Mucosa of rectum (tissue), 2 donors: ENCODE measurements around the gene CD274.

ENCODE experiments used
- H3K27ac ChIP-seq, 2 donors: one replicate each; pipeline ENCODE4 v1.7.0; 2013; ENCODE audit warnings: inconsistent platforms in 2 of 2, low read depth in 2 of 2, low read length in 2 of 2
- H3K27me3 ChIP-seq, 2 donors: one replicate each; pipeline ENCODE4 v1.7.0; 2013; ENCODE audit warnings: low read length in 2 of 2; ENCODE audit not compliant: control insufficient read depth in 2 of 2, insufficient read depth in 2 of 2
- H3K36me3 ChIP-seq, 2 donors: one replicate each; pipeline ENCODE4 v1.7.0; 2013; ENCODE audit warnings: low read length in 2 of 2; ENCODE audit not compliant: control insufficient read depth in 2 of 2, insufficient read depth in 2 of 2
- H3K4me1 ChIP-seq, 2 donors: one replicate each; pipeline ENCODE4 v1.7.0; 2013; ENCODE audit warnings: low read length in 2 of 2, mild to moderate bottlenecking in 1 of 2; ENCODE audit not compliant: control insufficient read depth in 2 of 2, insufficient read depth in 2 of 2
- H3K4me3 ChIP-seq, 2 donors: one replicate each; pipeline ENCODE4 v1.7.0; 2013; ENCODE audit warnings: low read length in 2 of 2
- H3K9ac ChIP-seq, 2 donors: one replicate each; pipeline ENCODE4 v1.7.0; 2013; ENCODE audit warnings: low read length in 2 of 2, low read depth in 1 of 2, mild to moderate bottlenecking in 1 of 2
- H3K9me3 ChIP-seq, 2 donors: one replicate each; pipeline ENCODE4 v1.7.0; 2013; ENCODE audit warnings: low read length in 2 of 2; ENCODE audit not compliant: control insufficient read depth in 2 of 2
- donor health status: healthy.
- donor health status: Normal muscosa, but diverticular disease.

The CD274 gene

DNA sequence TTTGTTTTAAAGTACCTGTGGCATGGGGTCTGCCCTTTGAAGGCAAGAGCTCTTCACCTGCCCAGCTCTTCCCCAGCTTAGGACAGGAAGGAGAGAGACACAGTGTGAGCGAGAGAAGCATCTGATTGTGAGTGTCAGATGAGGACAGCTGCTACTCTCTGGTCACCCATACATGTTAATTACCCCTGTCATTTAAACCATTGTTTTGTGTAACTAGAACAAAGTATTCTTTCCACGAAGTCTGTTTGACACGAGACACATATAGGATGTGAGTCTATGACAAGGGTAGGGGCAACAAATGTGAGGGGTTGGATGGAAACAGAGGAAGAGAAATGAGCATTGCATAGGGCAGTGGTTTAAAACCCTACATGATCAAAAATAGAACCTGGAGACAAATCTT, 3.0 kb upstream of the CD274 start:
- Histone ChIP-seq H3K27ac (no peak overlapping the region), H3K27me3 (no peaks in the 10 kb centered on the region), H3K36me3 (no peaks in the 10 kb centered on the region), H3K4me3 (no peak overlapping the region), H3K9me3 (no peaks in the 10 kb centered on the region), H3K9ac (no peak overlapping the region), H3K4me1 (peaks cover 3 to 10% of the 10 kb centered on the region in 2 donors)

DNA sequence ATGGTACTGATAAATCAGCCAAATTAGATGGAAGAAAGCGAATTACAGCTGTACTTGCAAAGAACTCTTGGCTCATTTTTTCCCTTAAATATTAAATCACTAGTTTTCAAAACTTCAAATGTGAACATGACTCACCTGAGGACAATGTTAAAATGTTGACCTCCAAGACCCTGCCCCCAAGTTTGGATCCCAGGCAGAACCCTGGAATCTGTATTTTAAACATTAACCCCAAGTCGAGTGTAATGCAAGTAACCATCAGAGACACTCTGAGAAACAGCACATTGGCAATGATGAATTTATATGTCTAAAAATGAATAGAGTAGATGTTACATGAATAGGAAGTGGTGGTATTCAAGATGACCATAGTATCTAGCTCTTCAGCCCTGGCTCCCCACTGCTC, 2.3 kb upstream of the CD274 start:
- H3K27ac ChIP-seq = no peak overlapping the region
- peaks cover 3 to 10% of the 10 kb centered on the region in 2 donors for H3K4me1 ChIP-seq
- no peak overlapping the region for H3K4me3 ChIP-seq
- no peaks in the 10 kb centered on the region for H3K9me3 ChIP-seq
- no peak overlapping the region for H3K9ac ChIP-seq
- no peaks in the 10 kb centered on the region for H3K36me3 ChIP-seq
- no peaks in the 10 kb centered on the region for H3K27me3 ChIP-seq

DNA sequence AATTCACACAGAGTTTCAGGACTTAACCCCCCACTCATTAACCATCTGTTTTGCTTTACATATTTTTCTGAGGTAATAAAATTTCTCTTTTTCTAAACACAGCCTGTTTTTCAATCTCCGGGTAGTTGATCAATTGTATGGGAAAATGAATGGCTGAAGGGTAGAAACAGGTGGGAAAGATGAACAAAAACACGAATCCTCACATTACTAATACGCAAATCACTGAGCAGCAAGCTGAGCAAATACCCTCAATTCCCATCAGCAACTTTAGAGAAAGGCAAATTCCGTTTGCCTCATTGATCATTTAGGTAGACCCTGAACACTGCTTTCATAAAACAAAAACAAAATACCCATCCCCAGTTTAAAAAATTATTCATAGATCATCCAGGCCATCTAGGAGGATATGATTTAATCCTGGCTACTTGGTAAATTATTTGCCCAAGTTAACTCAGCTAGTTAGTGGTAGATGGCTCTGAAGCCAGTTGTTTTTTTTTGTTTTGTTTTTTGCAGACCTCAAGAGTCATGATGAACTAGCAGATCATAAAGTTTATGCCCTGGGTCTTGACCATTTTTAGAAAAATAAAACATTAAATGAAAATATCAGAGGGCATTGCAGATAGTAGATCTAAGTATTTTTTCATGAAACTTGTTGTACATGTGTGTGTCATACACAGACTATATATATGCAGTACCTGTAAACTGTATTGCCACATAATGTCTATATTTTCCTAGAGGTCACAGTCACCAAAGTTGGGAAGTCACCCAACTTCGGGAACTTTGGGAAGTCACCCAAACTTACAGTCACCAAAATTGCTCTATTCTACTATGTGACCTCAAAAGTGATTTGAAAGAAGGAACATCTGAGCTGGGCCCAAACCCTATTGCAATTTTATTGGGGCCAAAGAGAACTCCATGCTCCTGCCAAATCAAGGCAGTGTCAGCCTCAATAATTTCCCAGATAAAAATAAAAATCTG, 1.6 kb upstream of the CD274 start:
- Histone ChIP-seq H3K9me3 (no peaks in the 10 kb centered on the region), H3K4me3 (no peak overlapping the region), H3K36me3 (no peaks in the 10 kb centered on the region), H3K27me3 (no peaks in the 10 kb centered on the region), H3K4me1 (peaks cover 3 to 10% of the 10 kb centered on the region in 2 donors), H3K27ac (peak overlapping the region in 1 of 2 donors; percentile 91), H3K9ac (no peak overlapping the region)

DNA sequence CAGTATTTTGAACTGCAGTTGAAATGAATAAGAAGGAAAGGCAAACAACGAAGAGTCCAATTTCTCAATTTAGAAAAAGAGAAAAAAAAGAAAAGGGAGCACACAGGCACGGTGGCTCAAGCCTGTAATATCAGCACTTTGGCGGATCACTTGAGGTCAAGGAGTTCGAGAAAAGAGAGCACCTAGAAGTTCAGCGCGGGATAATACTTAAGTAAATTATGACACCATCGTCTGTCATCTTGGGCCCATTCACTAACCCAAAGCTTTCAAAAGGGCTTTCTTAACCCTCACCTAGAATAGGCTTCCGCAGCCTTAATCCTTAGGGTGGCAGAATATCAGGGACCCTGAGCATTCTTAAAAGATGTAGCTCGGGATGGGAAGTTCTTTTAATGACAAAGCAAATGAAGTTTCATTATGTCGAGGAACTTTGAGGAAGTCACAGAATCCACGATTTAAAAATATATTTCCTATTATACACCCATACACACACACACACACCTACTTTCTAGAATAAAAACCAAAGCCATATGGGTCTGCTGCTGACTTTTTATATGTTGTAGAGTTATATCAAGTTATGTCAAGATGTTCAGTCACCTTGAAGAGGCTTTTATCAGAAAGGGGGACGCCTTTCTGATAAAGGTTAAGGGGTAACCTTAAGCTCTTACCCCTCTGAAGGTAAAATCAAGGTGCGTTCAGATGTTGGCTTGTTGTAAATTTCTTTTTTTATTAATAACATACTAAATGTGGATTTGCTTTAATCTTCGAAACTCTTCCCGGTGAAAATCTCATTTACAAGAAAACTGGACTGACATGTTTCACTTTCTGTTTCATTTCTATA, 602 bp upstream of the CD274 start:
- Histone ChIP-seq H3K4me1 (peaks cover 3 to 10% of the 10 kb centered on the region in 2 donors), H3K27me3 (no peaks in the 10 kb centered on the region), H3K36me3 (no peaks in the 10 kb centered on the region), H3K9me3 (no peaks in the 10 kb centered on the region), H3K9ac (peak overlapping the region; percentile 81 to 82), H3K4me3 (peak overlapping the region; percentile 74 to 90), H3K27ac (peak overlapping the region; percentile 86 to 91)

DNA sequence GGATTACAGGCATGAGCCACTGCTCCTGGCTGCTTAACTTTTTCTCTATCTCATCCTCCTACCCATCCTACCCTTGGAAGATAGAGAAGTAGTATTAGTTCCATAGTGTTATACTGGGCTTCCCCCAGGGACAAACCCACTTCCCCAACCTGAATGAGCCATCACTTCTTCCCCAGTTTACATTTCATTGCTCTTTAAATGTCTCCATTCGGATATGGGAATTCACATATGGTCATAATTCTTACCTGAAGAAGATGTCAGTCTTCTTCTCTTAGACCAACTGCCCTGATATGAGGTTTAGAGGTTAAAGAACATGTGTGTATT, 1.9 kb downstream of the CD274 start:
- Histone ChIP-seq H3K4me1 (peaks cover 3 to 10% of the 10 kb centered on the region in 2 donors), H3K27ac (no peak overlapping the region), H3K36me3 (no peaks in the 10 kb centered on the region), H3K4me3 (no peak overlapping the region), H3K9ac (no peak overlapping the region), H3K9me3 (no peaks in the 10 kb centered on the region), H3K27me3 (no peaks in the 10 kb centered on the region)

DNA sequence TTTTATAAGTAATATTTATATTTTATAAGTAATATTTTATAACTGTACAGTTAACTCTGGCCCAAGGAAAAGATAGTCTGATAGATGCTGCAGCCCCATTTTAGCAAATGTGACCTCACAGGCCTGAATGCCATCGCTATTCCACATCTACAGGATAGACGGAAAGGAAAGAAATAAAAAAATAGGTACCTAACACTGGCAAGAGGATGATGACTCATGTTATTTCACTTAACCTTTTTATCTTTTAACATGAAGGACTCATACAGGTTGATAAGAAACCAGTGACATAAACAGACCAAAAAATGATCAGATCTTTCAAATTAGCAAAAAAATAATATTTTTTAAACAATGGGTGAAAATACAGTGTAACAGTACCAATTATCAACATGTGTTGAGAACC, 2.7 kb downstream of the CD274 start:
- H3K27me3 ChIP-seq = no peaks in the 10 kb centered on the region
- H3K9me3 ChIP-seq = no peaks in the 10 kb centered on the region
- H3K4me3 ChIP-seq = no peak overlapping the region
- peaks cover 3 to 10% of the 10 kb centered on the region in 2 donors for H3K4me1 ChIP-seq
- no peak overlapping the region for H3K9ac ChIP-seq
- no peak overlapping the region for H3K27ac ChIP-seq
- H3K36me3 ChIP-seq = no peaks in the 10 kb centered on the region

DNA sequence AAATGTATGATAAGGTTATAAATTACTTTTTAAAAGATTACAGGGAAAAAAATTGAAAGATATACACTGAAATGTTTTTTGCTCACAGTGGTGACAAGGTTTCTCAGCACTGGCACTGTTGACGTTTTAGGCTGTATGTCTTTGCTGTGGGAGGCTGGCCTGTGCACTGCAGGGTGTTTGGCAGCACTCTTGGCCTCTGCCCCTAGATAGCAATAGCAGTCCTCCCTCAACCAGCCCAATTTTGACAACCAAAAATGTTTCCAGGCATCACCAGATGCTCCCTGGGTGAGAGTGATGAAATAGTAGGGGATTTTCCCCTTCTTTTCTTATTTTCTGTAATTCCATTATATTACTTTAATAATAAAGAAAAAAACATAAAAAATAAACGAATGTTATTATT, 3.3 kb downstream of the CD274 start:
- H3K9ac ChIP-seq = no peak overlapping the region
- no peaks in the 10 kb centered on the region for H3K27me3 ChIP-seq
- H3K4me3 ChIP-seq = no peak overlapping the region
- H3K4me1 ChIP-seq = peaks cover 3 to 10% of the 10 kb centered on the region in 2 donors
- no peak overlapping the region for H3K27ac ChIP-seq
- H3K9me3 ChIP-seq = no peaks in the 10 kb centered on the region
- no peaks in the 10 kb centered on the region for H3K36me3 ChIP-seq

DNA sequence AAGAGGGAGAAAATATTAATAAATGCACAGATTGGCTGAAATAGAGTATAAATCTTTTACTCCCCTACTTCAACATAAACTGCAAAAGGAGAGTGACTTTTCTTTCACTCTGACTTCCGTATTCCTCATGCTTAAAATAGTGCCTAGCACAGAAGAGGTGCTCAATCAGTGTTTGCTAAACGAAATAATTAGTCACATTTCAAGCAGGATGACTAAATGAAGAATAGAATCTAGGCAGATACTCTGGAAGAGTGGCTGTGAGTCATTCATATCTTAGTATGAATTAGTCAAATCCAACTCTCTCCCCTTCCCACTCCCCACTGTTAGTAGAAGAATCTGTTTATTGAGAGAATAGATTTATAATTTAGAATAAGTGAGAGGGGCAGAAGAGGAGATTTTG, 4.8 kb downstream of the CD274 start:
- Histone ChIP-seq H3K9me3 (no peaks in the 10 kb centered on the region), H3K4me3 (no peak overlapping the region), H3K36me3 (no peaks in the 10 kb centered on the region), H3K27ac (no peak overlapping the region), H3K9ac (no peak overlapping the region), H3K4me1 (peaks cover 3 to 5% of the 10 kb centered on the region in 2 donors), H3K27me3 (no peaks in the 10 kb centered on the region)

DNA sequence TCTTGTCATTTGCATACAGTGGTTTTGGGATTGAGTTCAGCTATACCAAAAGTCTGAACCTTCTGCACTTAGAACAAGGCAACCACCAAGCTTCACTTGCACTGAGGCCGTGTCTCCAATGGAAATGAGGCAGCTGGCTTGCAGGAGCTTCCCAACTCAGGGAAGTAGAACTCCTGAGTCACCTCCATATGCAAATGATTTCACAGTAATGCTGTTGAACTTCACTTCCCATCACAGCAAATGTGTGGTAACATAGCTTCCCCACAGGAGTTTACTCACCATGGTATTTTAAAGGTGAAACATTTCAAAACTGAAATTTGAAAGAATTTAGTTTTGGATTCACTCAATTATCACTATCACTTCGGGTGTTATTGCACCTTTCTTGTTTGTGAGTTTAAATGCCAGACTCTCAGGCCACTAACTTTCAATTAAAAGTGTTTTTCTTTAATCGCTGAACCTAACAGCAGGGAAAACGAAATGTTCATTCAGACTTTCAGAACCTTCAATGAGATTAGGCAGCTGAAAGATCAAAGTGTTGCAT, 9.0 kb downstream of the CD274 start:
- H3K36me3 ChIP-seq = peaks cover 0 to 4% of the 10 kb centered on the region in 2 donors
- no peaks in the 10 kb centered on the region for H3K9me3 ChIP-seq
- H3K9ac ChIP-seq = no peak overlapping the region
- no peak overlapping the region for H3K27ac ChIP-seq
- H3K4me3 ChIP-seq = no peak overlapping the region
- H3K27me3 ChIP-seq = no peaks in the 10 kb centered on the region
- H3K4me1 ChIP-seq = no peaks in the 10 kb centered on the region

DNA sequence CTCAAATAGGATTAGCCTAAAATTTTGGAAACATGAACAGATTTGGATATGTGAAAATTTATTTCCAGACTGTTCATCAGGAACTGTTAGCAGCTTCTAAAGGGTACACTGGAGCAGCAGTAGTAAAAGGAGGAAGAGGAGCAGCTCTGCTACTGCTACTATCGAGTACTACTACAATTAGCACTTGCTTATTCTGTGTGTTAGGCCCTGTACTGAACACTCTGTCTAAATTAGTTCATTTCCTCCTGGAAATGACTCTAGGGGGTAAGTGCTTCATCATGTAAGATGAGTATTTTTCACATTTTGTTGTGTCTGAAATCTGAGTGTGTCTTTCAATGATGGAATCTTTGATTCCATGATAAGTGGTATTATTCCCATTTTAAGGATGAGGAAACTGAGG, 9.8 kb downstream of the CD274 start:
- Histone ChIP-seq H3K36me3 (peaks cover 0 to 4% of the 10 kb centered on the region in 2 donors), H3K27me3 (no peaks in the 10 kb centered on the region), H3K27ac (no peak overlapping the region)

More for the DNA sequence above, 9.8 kb downstream of the CD274 start:
- no peaks in the 10 kb centered on the region for H3K4me1 ChIP-seq
- H3K9ac ChIP-seq = no peak overlapping the region
- no peaks in the 10 kb centered on the region for H3K9me3 ChIP-seq
- H3K4me3 ChIP-seq = no peak overlapping the region
